SIG-M5 treated with dmso at 0.1 percent for 504 hours (cell line): Measurements from ENCODE around the gene ASIC5.
A peak's percentile ranks its signal among the peaks of the same experiment; 100 is the strongest.

ENCODE experiments used
- DNase-seq: peaks from one replicate; lab custom pipeline; 2025; ENCODE audit not compliant: unreplicated experiment; lab: John Stamatoyannopoulos, UW

ASIC5 gene

GRCh38 chr4:155883895-155884294 lies 17.8 kb upstream of the ASIC5 start:
- no peak for DNase-seq

- no peak for DNase-seq
Observed at GRCh38 chr4:155881555-155881954, 15.5 kb upstream of the ASIC5 start.

- no peak for DNase-seq
Observed at GRCh38 chr4:155879767-155880166, 13.7 kb upstream of the ASIC5 start.

- DNase-seq = no peak
Observed at GRCh38 chr4:155878611-155879010, 12.5 kb upstream of the ASIC5 start.

- no peak for DNase-seq
Observed at GRCh38 chr4:155877971-155878370, 11.9 kb upstream of the ASIC5 start.

- no peak for DNase-seq
Observed at GRCh38 chr4:155875878-155876277, 9.8 kb upstream of the ASIC5 start.

- no peak for DNase-seq
Observed at GRCh38 chr4:155855897-155856296, 10.2 kb downstream of the ASIC5 start.

- no peak for DNase-seq
Observed at GRCh38 chr4:155854582-155855226, 11.4 kb downstream of the ASIC5 start.

- no peak for DNase-seq
Observed at GRCh38 chr4:155853189-155853588, 12.9 kb downstream of the ASIC5 start.

GRCh38 chr4:155849042-155849441 lies 17.0 kb downstream of the ASIC5 start:
- no peak for DNase-seq

- DNase-seq = no peak
Observed at GRCh38 chr4:155846929-155847328, 19.1 kb downstream of the ASIC5 start.

GRCh38 chr4:155842080-155842479 lies 24.0 kb downstream of the ASIC5 start:
- DNase-seq = no peak

- DNase-seq = no peak
Observed at GRCh38 chr4:155837203-155837796, 28.8 kb downstream of the ASIC5 start.

GRCh38 chr4:155832664-155833063 lies 33.4 kb downstream of the ASIC5 start:
- no peak for DNase-seq

- no peak for DNase-seq
Observed at GRCh38 chr4:155828628-155829027, 37.4 kb downstream of the ASIC5 start.

- no peak for DNase-seq
Observed at GRCh38 chr4:155822572-155822971, 43.5 kb downstream of the ASIC5 start.

- DNase-seq = no peak
Observed at GRCh38 chr4:155820887-155821518, 45.1 kb downstream of the ASIC5 start.

GRCh38 chr4:155819066-155819465 lies 47.0 kb downstream of the ASIC5 start:
- DNase-seq = no peak

GRCh38 chr4:155818639-155819038 lies 47.4 kb downstream of the ASIC5 start:
- no peak for DNase-seq

- no peak for DNase-seq
Observed at GRCh38 chr4:155811083-155811482, 55.0 kb downstream of the ASIC5 start.

- DNase-seq = peak; percentile 81
Observed at GRCh38 chr4:155809835-155810234, 56.2 kb downstream of the ASIC5 start.

GRCh38 chr4:155807021-155807420 lies 59.1 kb downstream of the ASIC5 start:
- no peak for DNase-seq

GRCh38 chr4:155805016-155805415 lies 61.1 kb downstream of the ASIC5 start:
- DNase-seq = no peak
